Astrocyte (in vitro differentiated cells and primary cell): ENCODE results near the gene PCDHGA11.

Experiments used
- CTCF ChIP-seq: IDR thresholded peaks from 2 replicates; pipeline ENCODE4 v1.5.1; 2011; ENCODE audit warnings: low read depth, mild to moderate bottlenecking, inconsistent platforms, low read length, moderate library complexity; ENCODE audit not compliant: insufficient read depth
- EZH2 ChIP-seq: IDR thresholded peaks from 2 replicates; pipeline ENCODE4 v1.6.1; 2012; ENCODE audit warnings: mild to moderate bottlenecking, low read length, inconsistent platforms; ENCODE audit not compliant: insufficient read depth

GRCh38 chr5:141371572-141372475, 49.0 kb upstream of the PCDHGA11 start:
- TF ChIP-seq CTCF (no peak), EZH2 (no peak)
